Smooth muscle cell (in vitro differentiated cells): ENCODE data around the gene SKOR1. TPM values are rescaled to one million over a fixed set of nuclear protein-coding genes. Genes with fewer than 3 reads are reported as not detected.

Experiments used
- DNase-seq: peaks from one replicate; lab custom pipeline; 2025; ENCODE audit not compliant: unreplicated experiment; lab: John Stamatoyannopoulos, UW
- H2AFZ ChIP-seq: fragments of 200-600 bp; sonication (generic); 2 replicates; pipeline ENCODE4 v1.6.0; 2016; ENCODE audit warnings: antibody characterized with exemption, low read depth, mild to moderate bottlenecking
- H3F3A ChIP-seq: fragments of 200-600 bp; sonication (generic); 2 replicates; pipeline ENCODE4 v1.6.0; 2017; ENCODE audit warnings: antibody characterized with exemption, low read depth
- H3K27ac ChIP-seq: fragments of 200-600 bp; sonication (generic); 2 replicates; pipeline ENCODE4 v1.5.1; 2016; ENCODE audit warnings: low read depth, mild to moderate bottlenecking
- H3K27me3 ChIP-seq: fragments of 200-600 bp; sonication (generic); 2 replicates; pipeline ENCODE4 v1.6.1; 2016; ENCODE audit warnings: low read depth, mild to moderate bottlenecking
- H3K36me3 ChIP-seq: fragments of 200-600 bp; sonication (generic); 2 replicates; pipeline ENCODE4 v1.5.1; 2016; ENCODE audit warnings: low read depth
- H3K4me1 ChIP-seq: fragments of 200-600 bp; sonication (generic); 2 replicates; pipeline ENCODE4 v1.5.1; 2016; ENCODE audit warnings: low read depth
- H3K4me2 ChIP-seq: fragments of 200-600 bp; sonication (generic); 2 replicates; pipeline ENCODE4 v1.6.0; 2016; ENCODE audit warnings: mild to moderate bottlenecking
- H3K4me3 ChIP-seq: fragments of 200-600 bp; sonication (generic); 2 replicates; pipeline ENCODE4 v1.5.1; 2016; ENCODE audit warnings: mild to moderate bottlenecking
- H3K79me2 ChIP-seq: fragments of 200-600 bp; sonication (generic); 2 replicates; pipeline ENCODE4 v1.6.0; 2016; ENCODE audit warnings: low read depth, mild to moderate bottlenecking
- H3K9ac ChIP-seq: fragments of 200-600 bp; sonication (generic); 2 replicates; pipeline ENCODE4 v1.6.0; 2016; ENCODE audit warnings: low read depth
- H3K9me3 ChIP-seq: fragments of 200-600 bp; sonication (generic); replicated peaks from 2 replicates; pipeline ENCODE4 v1.5.1; 2016; ENCODE audit warnings: low read depth
- H4K20me1 ChIP-seq: fragments of 200-600 bp; sonication (generic); 2 replicates; pipeline ENCODE4 v1.6.0; 2016; ENCODE audit warnings: low read depth
- WGBS: methylation state at CpG from one replicate; pipeline ENCODE4 v1.1.7; 2016; ENCODE audit warnings: low lambda C conversion rate; 5-methylcytosine and 5-hydroxymethylcytosine counted together
- polyA plus RNA-seq: library from polyadenylated mRNA; unstranded; fragments of >200 nt; fragmentation: Nextera tagmentation; extraction: Ambion mirVana; gene quantifications from 2 replicates; pipeline ENCODE4 v1.2.1, GENCODE V29; 2016
- total RNA-seq: library from RNA; depleted of rRNA; stranded (reverse); fragments of >200 nt; gene quantifications from 2 replicates; pipeline ENCODE4 v1.2.3, GENCODE V29; 2014
- TF ChIP-seq, protein P1 (sequence below): fragments of 200-600 bp; sonication (generic); IDR thresholded peaks from 2 replicates; pipeline ENCODE4 v1.5.1; 2017; ENCODE audit warnings: borderline replicate concordance, mild to moderate bottlenecking, antibody characterized with exemption; ENCODE audit not compliant: insufficient read depth, poor library complexity, severe bottlenecking

SKOR1 gene
- total and polyA plus RNA-seq, 2 experiments from 2014 or later: 0.04 to 0.21 TPM

- H3K9ac ChIP-seq: no peak overlapping the region
- peaks cover 100% of the 10 kb centered on the region for H3K27me3 ChIP-seq
- TF ChIP-seq, protein P1, sequence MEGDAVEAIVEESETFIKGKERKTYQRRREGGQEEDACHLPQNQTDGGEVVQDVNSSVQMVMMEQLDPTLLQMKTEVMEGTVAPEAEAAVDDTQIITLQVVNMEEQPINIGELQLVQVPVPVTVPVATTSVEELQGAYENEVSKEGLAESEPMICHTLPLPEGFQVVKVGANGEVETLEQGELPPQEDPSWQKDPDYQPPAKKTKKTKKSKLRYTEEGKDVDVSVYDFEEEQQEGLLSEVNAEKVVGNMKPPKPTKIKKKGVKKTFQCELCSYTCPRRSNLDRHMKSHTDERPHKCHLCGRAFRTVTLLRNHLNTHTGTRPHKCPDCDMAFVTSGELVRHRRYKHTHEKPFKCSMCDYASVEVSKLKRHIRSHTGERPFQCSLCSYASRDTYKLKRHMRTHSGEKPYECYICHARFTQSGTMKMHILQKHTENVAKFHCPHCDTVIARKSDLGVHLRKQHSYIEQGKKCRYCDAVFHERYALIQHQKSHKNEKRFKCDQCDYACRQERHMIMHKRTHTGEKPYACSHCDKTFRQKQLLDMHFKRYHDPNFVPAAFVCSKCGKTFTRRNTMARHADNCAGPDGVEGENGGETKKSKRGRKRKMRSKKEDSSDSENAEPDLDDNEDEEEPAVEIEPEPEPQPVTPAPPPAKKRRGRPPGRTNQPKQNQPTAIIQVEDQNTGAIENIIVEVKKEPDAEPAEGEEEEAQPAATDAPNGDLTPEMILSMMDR: no peak
- H3K27ac ChIP-seq: no peak overlapping the region
- DNase-seq: no peak
- no peak overlapping the region for H2AFZ ChIP-seq
- H3K36me3 ChIP-seq: no peaks in the 10 kb centered on the region
- no peak overlapping the region for H3K4me3 ChIP-seq
- H3F3A ChIP-seq: no peaks in the 10 kb centered on the region
- H3K9me3 ChIP-seq: no peaks in the 10 kb centered on the region
- 15% methylated on average over 47 of the region's 68 CpGs for WGBS
- H3K4me2 ChIP-seq: no peak overlapping the region
- H3K4me1 ChIP-seq: peaks cover 38% of the 10 kb centered on the region
- H4K20me1 ChIP-seq: no peaks in the 10 kb centered on the region
- no peaks in the 10 kb centered on the region for H3K79me2 ChIP-seq
These were observed 4.6 kb downstream of the SKOR1 start for GRCh38 chr15:67829647-67830504.

DNA sequence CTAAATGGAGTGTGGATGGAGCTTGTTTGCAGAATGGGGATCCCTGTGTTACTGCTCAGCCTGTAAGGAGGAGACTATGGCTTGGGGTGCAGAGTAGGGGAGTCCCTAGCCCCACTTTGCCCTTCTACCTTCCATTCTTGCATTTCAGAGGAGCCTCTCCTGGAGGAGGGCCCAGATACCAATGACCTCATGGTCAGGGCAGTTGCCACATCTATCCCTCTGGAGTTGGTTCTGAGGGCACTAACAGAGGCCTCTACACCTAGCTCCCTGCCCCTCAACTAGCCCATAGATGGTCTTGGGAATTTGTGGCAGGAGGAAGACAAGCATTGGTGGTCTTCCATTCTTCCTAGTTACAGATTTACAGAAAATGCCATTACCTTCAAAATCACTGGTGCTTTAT lies 6.1 kb downstream of the SKOR1 start:
- Histone ChIP-seq H3K4me2 (no peak overlapping the region), H3K27me3 (peaks cover 100% of the 10 kb centered on the region), H4K20me1 (no peaks in the 10 kb centered on the region), H3K9ac (no peak overlapping the region), H3K4me1 (peaks cover 46% of the 10 kb centered on the region), H3F3A (no peaks in the 10 kb centered on the region), H3K27ac (no peak overlapping the region), H3K79me2 (no peaks in the 10 kb centered on the region), H3K36me3 (no peaks in the 10 kb centered on the region), H3K9me3 (no peaks in the 10 kb centered on the region), H3K4me3 (no peak overlapping the region), H2AFZ (no peak overlapping the region)
- DNase-seq: no peak
- TF ChIP-seq, protein P1: no peak

- Histone ChIP-seq H3K4me2 (no peak overlapping the region), H3K27ac (no peak overlapping the region), H3K4me1 (peaks cover 46% of the 10 kb centered on the region), H3K27me3 (peaks cover 100% of the 10 kb centered on the region), H3K36me3 (no peaks in the 10 kb centered on the region), H3K9me3 (no peaks in the 10 kb centered on the region), H2AFZ (no peak overlapping the region), H3K79me2 (no peaks in the 10 kb centered on the region), H4K20me1 (no peaks in the 10 kb centered on the region), H3K9ac (no peak overlapping the region), H3K4me3 (no peak overlapping the region), H3F3A (no peaks in the 10 kb centered on the region)
- 33% methylated on average over 9 of the region's 9 CpGs for WGBS
- DNase-seq: no peak
- TF ChIP-seq, protein P1: peak; percentile 11
These were observed 6.8 kb downstream of the SKOR1 start for GRCh38 chr15:67832031-67832551.
